Measurements from ENCODE around the gene AKAP6.

The AKAP6 gene

GRCh38 chr14:32349322-32349721 is 20.2 kb downstream of the AKAP6 start:
- H3K79me2 ChIP-seq (ENCODE audit: insufficient read depth, low read depth), result no peaks in the 10 kb centered on the region
- no peak for TF ChIP-seq CTCF (conservative IDR thresholded peaks at IDR 0.05; ENCODE audit: low read depth, low read length)
- no peak overlapping the region for H3K27ac ChIP-seq
- no peaks in the 10 kb centered on the region for H3K27me3 ChIP-seq (ENCODE audit: insufficient read depth, low read depth)
- no peaks in the 10 kb centered on the region for H4K20me1 ChIP-seq (ENCODE audit: insufficient read depth)
- peaks cover 7% of the 10 kb centered on the region for H3K4me1 ChIP-seq (ENCODE audit: low read depth, poor library complexity, severe bottlenecking)
- H2AFZ ChIP-seq (ENCODE audit: low read depth), result no peak overlapping the region
- no peak overlapping the region for H3K4me3 ChIP-seq (IDR thresholded peaks at IDR 0.05; ENCODE audit: insufficient read depth, low read depth, low read length)
- no peak overlapping the region for H3K4me2 ChIP-seq
- H3K9ac ChIP-seq, result no peak overlapping the region
- H3K36me3 ChIP-seq (ENCODE audit: insufficient read depth), result no peaks in the 10 kb centered on the region

GRCh38 chr14:32350020-32350419 is 20.9 kb downstream of the AKAP6 start:
- H3K4me2 ChIP-seq, result no peak overlapping the region
- H3K4me3 ChIP-seq (IDR thresholded peaks at IDR 0.05; ENCODE audit: insufficient read depth, low read depth, low read length), result no peak overlapping the region
- H4K20me1 ChIP-seq (ENCODE audit: insufficient read depth), result no peaks in the 10 kb centered on the region
- H3K36me3 ChIP-seq (ENCODE audit: insufficient read depth), result no peaks in the 10 kb centered on the region
- no peak overlapping the region for H2AFZ ChIP-seq (ENCODE audit: low read depth)
- H3K27me3 ChIP-seq (ENCODE audit: insufficient read depth, low read depth), result no peaks in the 10 kb centered on the region
- no peak for TF ChIP-seq CTCF (conservative IDR thresholded peaks at IDR 0.05; ENCODE audit: low read depth, low read length)
- no peaks in the 10 kb centered on the region for H3K79me2 ChIP-seq (ENCODE audit: insufficient read depth, low read depth)
- H3K27ac ChIP-seq, result no peak overlapping the region
- peaks cover 7% of the 10 kb centered on the region for H3K4me1 ChIP-seq (ENCODE audit: low read depth, poor library complexity, severe bottlenecking)
- no peak overlapping the region for H3K9ac ChIP-seq

GRCh38 chr14:32352631-32353030 is 23.5 kb downstream of the AKAP6 start:
- TF ChIP-seq CTCF (conservative IDR thresholded peaks at IDR 0.05; ENCODE audit: low read depth, low read length), result no peak
- H3K4me2 ChIP-seq, result no peak overlapping the region
- H3K27ac ChIP-seq, result no peak overlapping the region
- no peak overlapping the region for H3K9ac ChIP-seq
- no peaks in the 10 kb centered on the region for H3K36me3 ChIP-seq (ENCODE audit: insufficient read depth)
- no peaks in the 10 kb centered on the region for H3K27me3 ChIP-seq (ENCODE audit: insufficient read depth, low read depth)
- no peak overlapping the region for H3K4me3 ChIP-seq (IDR thresholded peaks at IDR 0.05; ENCODE audit: insufficient read depth, low read depth, low read length)
- H2AFZ ChIP-seq (ENCODE audit: low read depth), result no peak overlapping the region
- no peaks in the 10 kb centered on the region for H3K79me2 ChIP-seq (ENCODE audit: insufficient read depth, low read depth)
- peaks cover 7% of the 10 kb centered on the region for H3K4me1 ChIP-seq (ENCODE audit: low read depth, poor library complexity, severe bottlenecking)
- H4K20me1 ChIP-seq (ENCODE audit: insufficient read depth), result no peaks in the 10 kb centered on the region

GRCh38 chr14:32354716-32355115 is 25.6 kb downstream of the AKAP6 start:
- no peak overlapping the region for H3K9ac ChIP-seq
- H3K4me1 ChIP-seq (ENCODE audit: low read depth, poor library complexity, severe bottlenecking), result peaks cover 7% of the 10 kb centered on the region
- no peaks in the 10 kb centered on the region for H3K79me2 ChIP-seq (ENCODE audit: insufficient read depth, low read depth)
- H3K4me2 ChIP-seq, result no peak overlapping the region
- H3K4me3 ChIP-seq (IDR thresholded peaks at IDR 0.05; ENCODE audit: insufficient read depth, low read depth, low read length), result no peak overlapping the region
- no peak overlapping the region for H3K27ac ChIP-seq
- no peaks in the 10 kb centered on the region for H3K36me3 ChIP-seq (ENCODE audit: insufficient read depth)
- H2AFZ ChIP-seq (ENCODE audit: low read depth), result no peak overlapping the region
- H4K20me1 ChIP-seq (ENCODE audit: insufficient read depth), result no peaks in the 10 kb centered on the region
- no peak for TF ChIP-seq CTCF (conservative IDR thresholded peaks at IDR 0.05; ENCODE audit: low read depth, low read length)
- no peaks in the 10 kb centered on the region for H3K27me3 ChIP-seq (ENCODE audit: insufficient read depth, low read depth)

All from KMS-11 (cell line).